Measurements from ENCODE around the gene ILF3. TPM values are rescaled to one million over a fixed set of nuclear protein-coding genes. Genes with fewer than 3 reads are reported as not detected.

ILF3 gene
- polyA plus RNA-seq, 1 experiment, result 155 TPM

GRCh38 chr19:10718205-10719196, 64.4 kb downstream of the ILF3 start:
- ChIA-PET POLR2A (interaction anchor here (0.6 to 1.7 kb wide), 5 partner anchors 17 to 408 kb away, joined by 3 to 10 read pairs (median 5); partner anchors contain the start of genes QTRT1 and TMED1), CTCF (interaction anchor here (0.5 to 7.2 kb wide), 33 partner anchors 12 to 879 kb away, joined by 3 to 114 read pairs (median 4); partner anchors contain the start of genes QTRT1 and TMED1)

GRCh38 chr19:10719466-10719961, 65.4 kb downstream of the ILF3 start:
- no peak for TF ChIP-seq CTCF (IDR thresholded peaks at IDR 0.05; ENCODE audit: low read depth, low read length)
- Histone ChIP-seq H3K9me3 (ENCODE audit: control insufficient read depth, insufficient read depth, low read length) (no peaks in the 10 kb centered on the region), H3K27me3 (ENCODE audit: control insufficient read depth, insufficient read depth, low read length) (no peaks in the 10 kb centered on the region), H3K27ac (ENCODE audit: low read depth, low read length) (no peak overlapping the region), H3K4me3 (ENCODE audit: low read depth, low read length) (peak overlapping the region; percentile 92)
- DNase-seq (ENCODE audit: low read depth, low spot score), result no peak
- ChIA-PET CTCF (interaction anchor here (0.6 to 7.2 kb wide), 4 partner anchors 20 to 247 kb away, joined by 3 to 114 read pairs (median 4); no protein-coding TSS in a partner anchor), POLR2A (interaction anchor here (0.6 kb wide), 1 partner anchor 407 kb away, joined by 4 read pairs; no protein-coding TSS in a partner anchor)

More at GRCh38 chr19:10718205-10719196, 64.4 kb downstream of the ILF3 start:
- H3K27ac ChIP-seq (ENCODE audit: low read depth, low read length), result peak overlapping the region; percentile 52
- H3K27me3 ChIP-seq (ENCODE audit: control insufficient read depth, insufficient read depth, low read length), result no peaks in the 10 kb centered on the region
- peak overlapping the region; percentile 92 for H3K4me3 ChIP-seq (ENCODE audit: low read depth, low read length)
- no peak for DNase-seq (ENCODE audit: low read depth, low spot score)
- no peaks in the 10 kb centered on the region for H3K9me3 ChIP-seq (ENCODE audit: control insufficient read depth, insufficient read depth, low read length)
- TF ChIP-seq CTCF (IDR thresholded peaks at IDR 0.05; ENCODE audit: low read depth, low read length), result no peak

- TF ChIP-seq CTCF (IDR thresholded peaks at IDR 0.05; ENCODE audit: low read depth, low read length), result no peak
- H3K4me3 ChIP-seq (ENCODE audit: low read depth, low read length), result no peak overlapping the region
- H3K27ac ChIP-seq (ENCODE audit: low read depth, low read length), result no peak overlapping the region
- no peaks in the 10 kb centered on the region for H3K9me3 ChIP-seq (ENCODE audit: control insufficient read depth, insufficient read depth, low read length)
- ChIA-PET CTCF (interaction anchor here (0.6 to 7.2 kb wide), 4 partner anchors 124 to 305 kb away, joined by 3 to 114 read pairs (median 4); no protein-coding TSS in a partner anchor), POLR2A (no interaction called here)
- no peaks in the 10 kb centered on the region for H3K27me3 ChIP-seq (ENCODE audit: control insufficient read depth, insufficient read depth, low read length)
- DNase-seq (ENCODE audit: low read depth, low spot score), result no peak
Observed at GRCh38 chr19:10720607-10721125, 66.5 kb downstream of the ILF3 start.

GRCh38 chr19:10723591-10723990, 69.4 kb downstream of the ILF3 start:
- Histone ChIP-seq H3K4me3 (ENCODE audit: low read depth, low read length) (no peak overlapping the region), H3K9me3 (ENCODE audit: control insufficient read depth, insufficient read depth, low read length) (no peaks in the 10 kb centered on the region), H3K27ac (ENCODE audit: low read depth, low read length) (no peak overlapping the region), H3K27me3 (ENCODE audit: control insufficient read depth, insufficient read depth, low read length) (no peaks in the 10 kb centered on the region)
- no peak for DNase-seq (ENCODE audit: low read depth, low spot score)
- ChIA-PET POLR2A (no interaction called here), CTCF (no interaction called here)
- TF ChIP-seq CTCF (IDR thresholded peaks at IDR 0.05; ENCODE audit: low read depth, low read length), result no peak
